GM21529 (cell line): Measurements from ENCODE around the gene PSMB10.

Experiments
- ATAC-seq: cut with Tn5 transposase; IDR thresholded peaks from one replicate; pipeline ENCODE4 v1.9.1; 2021; ENCODE audit not compliant: unreplicated experiment

The PSMB10 gene

GRCh38 chr16:67893743-67894399 lies 42.8 kb downstream of the PSMB10 start:
- no peak for ATAC-seq

DNA sequence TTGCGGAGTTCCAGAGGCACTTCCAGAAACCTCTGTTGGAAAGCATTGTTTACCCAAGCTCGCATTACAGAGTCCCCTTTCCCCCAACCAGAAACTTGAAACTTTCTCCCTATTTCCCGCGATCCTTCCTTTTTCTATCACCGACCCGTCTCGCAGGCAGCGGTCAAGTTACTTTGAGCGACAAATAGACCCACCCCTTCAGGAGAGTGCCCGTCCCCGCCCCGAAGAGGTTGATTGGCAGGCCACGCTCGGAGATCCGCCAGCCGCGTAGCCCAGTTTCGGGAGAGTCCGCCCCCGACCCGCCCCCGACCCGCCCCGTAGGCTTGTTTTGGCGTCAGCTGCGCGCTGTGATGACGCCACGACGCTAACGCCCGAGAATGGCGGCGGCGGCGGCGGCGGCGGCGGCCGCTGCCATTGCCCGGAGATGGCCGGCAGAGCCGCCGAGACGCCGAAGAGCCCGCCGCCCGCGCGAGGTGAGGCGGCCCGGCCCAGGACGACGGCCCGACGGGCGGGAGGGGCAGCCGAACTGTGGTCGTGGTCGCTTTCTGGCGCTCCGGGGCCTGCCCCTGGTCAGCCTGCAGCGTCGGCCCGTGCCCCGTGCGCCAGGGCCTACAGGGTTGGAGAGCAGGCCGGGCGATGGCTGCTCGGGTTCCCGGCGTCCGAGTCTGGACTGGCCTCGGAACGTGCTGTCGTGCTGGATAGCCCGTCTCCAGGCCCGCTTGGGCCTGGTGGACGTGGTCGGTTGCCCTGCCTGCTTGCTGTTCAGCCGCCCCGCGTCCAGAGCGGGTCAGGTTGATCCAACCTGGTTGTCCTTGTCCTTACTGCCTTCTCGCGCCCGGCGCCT lies 43.5 kb downstream of the PSMB10 start, which contains the start of gene PSKH1:
Gene PSKH1, plus strand, starts transcription at position 356 of the 844 bp plus-strand sequence. CDS start 15,496 bp downstream, outside the sequence.
- ATAC-seq = peak; percentile 90

- no peak for ATAC-seq
Measured at GRCh38 chr16:67892375-67892774, 44.3 kb downstream of the PSMB10 start.

DNA sequence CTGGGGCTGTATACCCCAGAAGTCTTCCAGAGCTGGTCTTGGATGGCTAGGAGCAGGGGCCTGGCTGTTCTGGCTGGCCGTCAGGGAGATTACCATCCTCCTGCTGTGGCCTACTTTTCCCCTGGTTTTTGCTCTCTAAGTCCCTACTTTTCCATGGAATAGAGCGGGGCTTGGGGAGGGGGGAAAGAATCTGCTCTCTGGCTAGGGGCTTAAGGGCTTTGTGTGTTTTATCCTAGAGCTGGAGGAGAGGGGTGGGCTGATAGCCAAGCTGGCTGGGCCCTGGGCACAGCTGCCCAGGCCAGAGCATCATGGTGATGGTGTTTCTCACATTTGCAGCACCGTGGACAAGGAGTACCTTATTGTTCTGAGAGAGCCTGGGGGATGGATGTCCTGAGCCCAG lies 48.3 kb downstream of the PSMB10 start:
- no peak for ATAC-seq

DNA sequence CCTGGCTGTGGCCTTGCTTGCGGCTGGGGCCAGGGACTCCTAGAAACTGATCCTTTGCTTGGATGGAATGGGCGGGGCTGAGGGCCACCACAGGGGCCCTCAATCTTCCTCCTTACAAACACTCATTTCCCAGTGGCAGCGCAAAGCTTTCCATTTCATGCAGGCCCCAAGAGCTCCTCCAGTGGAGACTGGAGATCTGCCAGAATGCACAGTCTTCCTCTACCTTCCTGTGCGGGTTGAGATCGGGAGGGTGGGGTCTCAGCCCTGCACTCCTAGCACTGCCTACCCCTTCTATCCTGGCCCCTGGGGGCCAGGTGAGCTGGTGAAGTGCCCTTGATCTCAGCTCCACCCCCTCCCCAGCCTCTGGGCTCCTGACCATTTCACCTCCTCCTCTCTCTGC lies 50.3 kb downstream of the PSMB10 start:
- ATAC-seq = no peak

GRCh38 chr16:67885976-67886375 lies 50.7 kb downstream of the PSMB10 start:
- ATAC-seq = no peak

- ATAC-seq = no peak
Measured at GRCh38 chr16:67885545-67885944, 51.1 kb downstream of the PSMB10 start.

- no peak for ATAC-seq
Measured at GRCh38 chr16:67884684-67885083, 52.0 kb downstream of the PSMB10 start, which contains the start of gene NRN1L. Gene NRN1L, plus strand, starts transcription at chr16:67884885. Its CDS starts 19 bp downstream, at chr16:67884904.
